NT2/D1 (cell line): ENCODE results near the gene CDK5RAP1.

Source experiments
- YY1 ChIP-seq: IDR thresholded peaks from 2 replicates; pipeline ENCODE4 v1.6.1; 2011; ENCODE audit not compliant: insufficient read length, insufficient read depth
- ZNF274 ChIP-seq: IDR thresholded peaks from 2 replicates; pipeline ENCODE4 v1.6.1; 2011; ENCODE audit warnings: mild to moderate bottlenecking, low read depth, low read length

DNA sequence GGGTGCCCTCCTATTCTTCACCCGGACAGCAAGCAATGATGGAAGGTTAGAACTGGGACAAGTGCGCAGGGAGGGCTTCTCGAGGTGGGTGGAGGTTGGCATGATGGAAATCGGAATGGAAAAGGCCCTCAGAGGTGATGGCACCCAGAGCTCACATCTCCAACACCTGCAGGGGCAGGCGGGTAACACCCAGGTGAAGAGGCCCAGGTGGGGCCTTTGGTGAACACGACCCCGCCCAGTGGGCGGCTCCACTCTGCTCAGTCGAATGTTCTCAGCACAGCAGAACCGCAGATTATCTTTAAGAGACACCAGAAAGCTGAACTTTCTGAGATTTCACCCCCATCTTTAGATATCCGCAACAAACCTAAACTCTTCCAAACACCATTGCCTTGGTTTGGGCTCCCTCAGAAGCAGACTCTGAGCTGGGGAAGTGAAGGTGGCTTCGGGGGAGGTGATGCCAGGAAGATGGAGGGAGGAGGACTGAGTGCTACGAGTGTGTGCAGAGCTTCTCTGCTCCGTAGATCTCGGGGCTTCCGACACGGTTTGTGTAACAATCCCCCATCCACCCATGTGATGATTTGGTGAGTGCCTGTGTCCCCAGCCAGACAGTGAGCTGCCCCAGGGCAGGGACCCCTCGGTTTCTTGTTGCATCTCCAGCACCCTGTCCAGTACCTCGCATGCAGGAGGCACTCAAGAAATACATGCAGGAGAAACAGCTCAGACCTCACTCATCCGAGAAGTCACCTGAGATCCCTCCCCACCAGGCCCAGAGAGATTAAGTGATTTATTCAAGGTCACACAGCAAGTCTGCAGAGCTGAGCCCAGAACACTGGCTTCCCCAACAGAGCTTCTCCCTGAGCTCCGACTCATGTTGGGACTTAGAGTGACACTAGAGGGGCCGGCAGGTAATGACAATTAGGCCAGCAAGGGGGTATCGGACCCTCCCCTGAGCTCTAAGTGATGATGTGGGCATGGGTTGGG is 72.9 kb downstream of the CDK5RAP1 start:
- TF ChIP-seq YY1, result no peak
- no peak for TF ChIP-seq ZNF274
